ENCODE measurements around the gene RGS19.

- TF ChIP-seq CTCF (IDR thresholded peaks at IDR 0.05; ENCODE audit: low read depth, low read length, missing input control) (no peak), YY1 (IDR thresholded peaks at IDR 0.05) (no peak), JUND (IDR thresholded peaks at IDR 0.05) (no peak), REST (IDR thresholded peaks at IDR 0.05) (no peak), GABPA (IDR thresholded peaks at IDR 0.05 in 1 of 2, conservative IDR thresholded peaks at IDR 0.05 in 1 of 2) (no peak), ATF3 (IDR thresholded peaks at IDR 0.05) (no peak), SP1 (IDR thresholded peaks at IDR 0.05) (no peak), TAF1 (conservative IDR thresholded peaks at IDR 0.05) (no peak), FOXA2 (IDR thresholded peaks at IDR 0.05) (no peak), HNF4A (conservative IDR thresholded peaks at IDR 0.05) (no peak)
These were observed 33.5 kb upstream of the RGS19 start for GRCh38 chr20:64112691-64113443.

Data from liver (tissue), 3 donors.